Left colon (tissue), 2 donors: Measurements from ENCODE around the gene CROCC2. TPM values are rescaled to one million over a fixed set of nuclear protein-coding genes. Genes with fewer than 3 reads are reported as not detected.
"Not testable (repeated sequence)": the region's sequence is repeated elsewhere in the genome, so short reads cannot be mapped to it uniquely, and the experiment has no call there.

Experiments
- ATAC-seq: fragments of 200-7000 bp; cut with Tn5 transposase; one replicate; pipeline ENCODE4 v1.9.1; 2020; ENCODE audit warnings: mild to moderate bottlenecking, moderate library complexity
- DNase-seq, 2 donors: peaks; one replicate each; pipeline ENCODE4 v3.0.0-alpha.2; 2020
- intact Hi-C, 2 donors: fragments of 100-400 bp; cut with DNase I in 1 of 2; cut with micrococcal nuclease in 1 of 2; formaldehyde crosslinking; loops; one replicate each; pipeline versions ENCODE4 v1.11.2 to v1.14.0; 2022; cut with DNase I, micrococcal nuclease
- total RNA-seq, 2 donors: library from RNA; stranded (reverse); fragmentation: NEBNext Ultra II Directional; extraction: Animal tissue kit (Norgen Biotek cat#: 25700); gene quantifications; one replicate each; pipeline ENCODE4 v1.2.1, GENCODE V29; 2021
- donor health status: DM: no; HTN: no; CAD: no.
- donor health status: DM: yes; HTN: yes; CAD: no.

Gene CROCC2
- total RNA-seq, 2 donors from 2014 or later = 0.06 TPM; not detected in 1

DNA sequence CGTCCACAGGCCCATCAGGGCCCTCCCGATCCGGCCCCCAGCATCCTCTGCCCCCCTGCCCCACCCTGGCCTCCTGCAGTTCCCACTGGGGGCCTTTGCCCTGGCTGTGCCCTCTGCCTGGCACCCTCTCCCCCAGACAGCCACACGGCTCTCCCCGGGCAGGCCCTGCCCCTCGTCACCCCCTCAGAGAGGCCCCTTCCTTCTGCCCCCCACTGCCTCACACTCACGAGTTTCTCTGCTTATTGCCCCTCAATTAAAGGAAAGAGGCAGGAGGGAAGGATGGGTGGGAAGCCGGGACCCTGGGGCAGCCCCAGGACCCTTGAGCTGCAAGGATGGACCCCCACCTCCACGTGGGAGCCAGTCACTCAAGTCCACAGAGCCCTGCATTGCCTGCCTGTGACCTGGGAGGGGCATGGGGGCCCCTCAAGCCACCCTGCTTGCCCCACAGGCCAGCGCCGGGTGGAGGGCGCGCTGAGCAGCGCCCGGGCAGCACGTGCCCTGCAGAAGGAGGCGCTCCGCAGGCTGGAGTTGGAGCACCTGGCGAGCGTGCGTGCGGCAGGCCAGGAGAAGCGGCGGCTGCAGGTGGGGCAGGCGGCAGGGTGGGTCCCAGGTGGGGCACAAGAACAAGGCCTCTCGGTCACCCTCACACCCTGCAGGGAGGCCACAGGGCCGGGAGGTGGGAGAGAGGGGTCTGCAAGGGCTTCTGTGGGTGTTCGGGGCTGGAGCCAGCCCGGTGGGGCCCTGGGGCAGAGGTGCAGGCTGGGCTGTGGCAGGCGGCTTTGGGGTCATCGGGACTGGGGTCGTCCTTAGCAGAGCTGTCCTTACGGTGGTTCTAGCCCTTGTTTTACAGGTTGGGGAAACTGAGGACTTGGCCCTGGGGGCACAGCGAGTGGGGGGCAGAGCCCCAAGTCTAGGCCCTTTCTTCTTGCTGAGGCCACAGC lies 61.8 kb downstream of the CROCC2 start:
- no peak for ATAC-seq
- intact Hi-C loops = no loop called here
- DNase-seq = peak in 1 of 2 donors; percentile 12

DNA sequence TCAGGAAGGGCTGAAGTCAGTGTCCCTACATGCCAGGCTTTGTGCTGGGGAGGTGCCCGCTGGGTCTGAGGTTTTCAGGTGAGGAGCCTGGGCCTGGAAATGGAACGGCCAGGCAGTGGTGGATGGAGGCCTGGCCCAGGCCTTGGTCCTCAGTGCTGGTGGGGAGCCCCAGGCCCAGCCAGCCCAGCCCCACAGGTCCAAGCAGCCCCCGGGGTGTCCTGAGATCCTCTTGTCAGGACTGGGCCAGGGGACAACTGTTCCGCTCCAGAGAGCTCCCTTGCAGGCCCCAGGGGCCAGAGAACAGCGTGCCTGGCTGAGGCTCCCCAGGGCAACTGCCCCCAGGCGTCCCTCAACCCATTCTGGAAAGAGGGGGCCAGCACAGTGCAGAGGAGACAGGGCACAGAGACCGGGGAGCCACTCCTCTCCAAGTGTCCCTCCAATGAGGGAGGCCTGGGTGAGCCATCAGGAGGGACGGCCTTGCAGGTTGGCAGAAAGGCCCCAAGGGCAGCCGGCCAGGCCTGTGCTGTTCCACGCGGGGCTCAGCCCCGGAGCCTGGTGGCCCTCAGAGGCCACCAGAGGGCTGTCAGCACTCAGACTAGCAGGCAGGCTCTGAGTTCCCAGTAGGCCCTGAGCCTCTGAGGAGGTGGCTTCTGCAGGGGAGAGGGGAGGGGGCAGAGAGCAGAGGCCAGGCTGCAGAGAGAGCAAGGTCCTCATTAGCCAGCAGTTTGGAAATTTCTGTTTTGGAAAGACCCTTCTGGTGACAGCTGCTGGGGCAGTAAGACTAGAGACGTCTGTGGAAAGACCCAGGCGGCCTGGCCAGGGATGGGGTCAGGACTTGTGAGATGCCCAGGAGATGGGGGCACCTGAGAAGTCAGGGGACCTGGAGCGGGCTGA lies 62.8 kb downstream of the CROCC2 start:
- DNase-seq = no peak
- intact Hi-C loops = no loop called here
- no peak for ATAC-seq

DNA sequence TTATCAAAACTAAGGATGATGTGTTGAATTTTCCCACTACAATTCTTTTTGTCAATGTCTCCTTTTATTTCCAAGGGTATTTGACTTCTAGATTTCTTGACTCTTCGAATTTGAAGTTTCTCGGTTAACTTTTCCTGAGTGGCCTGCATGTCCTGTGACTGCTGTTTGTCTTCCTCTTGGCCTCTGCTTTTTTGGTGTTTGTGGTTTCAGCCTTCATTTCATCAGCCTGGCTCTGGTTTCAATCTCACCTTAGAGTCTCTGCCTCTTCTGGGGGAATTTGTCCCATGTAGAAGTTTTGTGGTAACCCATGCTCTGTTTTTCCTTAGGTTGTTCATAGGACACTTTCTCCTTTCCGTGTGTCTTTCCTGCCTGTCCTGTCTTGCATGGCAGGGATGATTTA lies 64.0 kb downstream of the CROCC2 start:
- DNase-seq (no peak), ATAC-seq (no peak)
- intact Hi-C loops = no loop called here

DNA sequence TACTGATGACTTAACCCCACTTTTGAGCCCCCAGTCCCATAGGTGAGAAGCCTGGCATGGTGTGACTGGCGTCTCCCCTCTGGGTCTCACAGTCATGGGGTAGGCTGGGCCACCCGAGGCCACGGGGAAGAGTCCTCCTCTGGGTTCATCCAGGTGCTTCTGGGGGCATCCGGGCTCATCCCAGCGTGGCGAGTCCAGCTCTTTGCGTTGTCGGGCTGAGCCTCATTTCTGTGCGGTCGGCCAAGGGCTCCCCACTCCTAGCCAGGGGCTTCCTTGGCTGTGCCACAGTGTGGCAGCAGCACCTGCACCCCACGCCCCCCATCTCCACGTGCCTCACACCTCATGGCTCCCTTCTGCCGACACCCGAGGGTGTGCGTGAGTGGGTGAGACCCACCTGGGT lies 64.7 kb downstream of the CROCC2 start:
- intact Hi-C loops = no loop called here
- no peak for DNase-seq
- ATAC-seq = no peak

DNA sequence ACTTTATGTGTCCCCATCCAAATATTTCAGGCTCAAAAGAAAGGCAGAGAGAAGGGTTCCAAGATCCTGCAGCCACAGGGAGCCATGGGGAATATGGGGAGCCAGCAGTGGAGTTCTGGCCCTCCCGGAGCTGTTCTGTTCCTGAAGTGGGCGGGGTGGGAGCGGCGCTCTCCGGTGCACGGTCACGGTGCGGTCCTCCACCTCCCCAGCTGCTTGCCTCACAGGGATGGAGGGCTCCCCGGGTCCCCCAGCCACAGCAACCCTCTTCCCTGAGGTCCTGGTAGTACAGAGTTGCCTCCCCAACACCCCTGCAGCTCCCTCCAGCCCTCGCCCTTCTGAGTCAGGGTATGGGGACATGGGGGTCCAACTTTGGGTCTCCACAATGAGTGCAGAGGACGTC lies 66.1 kb downstream of the CROCC2 start:
- intact Hi-C loops = no loop called here
- ATAC-seq (no peak), DNase-seq (no peak)

DNA sequence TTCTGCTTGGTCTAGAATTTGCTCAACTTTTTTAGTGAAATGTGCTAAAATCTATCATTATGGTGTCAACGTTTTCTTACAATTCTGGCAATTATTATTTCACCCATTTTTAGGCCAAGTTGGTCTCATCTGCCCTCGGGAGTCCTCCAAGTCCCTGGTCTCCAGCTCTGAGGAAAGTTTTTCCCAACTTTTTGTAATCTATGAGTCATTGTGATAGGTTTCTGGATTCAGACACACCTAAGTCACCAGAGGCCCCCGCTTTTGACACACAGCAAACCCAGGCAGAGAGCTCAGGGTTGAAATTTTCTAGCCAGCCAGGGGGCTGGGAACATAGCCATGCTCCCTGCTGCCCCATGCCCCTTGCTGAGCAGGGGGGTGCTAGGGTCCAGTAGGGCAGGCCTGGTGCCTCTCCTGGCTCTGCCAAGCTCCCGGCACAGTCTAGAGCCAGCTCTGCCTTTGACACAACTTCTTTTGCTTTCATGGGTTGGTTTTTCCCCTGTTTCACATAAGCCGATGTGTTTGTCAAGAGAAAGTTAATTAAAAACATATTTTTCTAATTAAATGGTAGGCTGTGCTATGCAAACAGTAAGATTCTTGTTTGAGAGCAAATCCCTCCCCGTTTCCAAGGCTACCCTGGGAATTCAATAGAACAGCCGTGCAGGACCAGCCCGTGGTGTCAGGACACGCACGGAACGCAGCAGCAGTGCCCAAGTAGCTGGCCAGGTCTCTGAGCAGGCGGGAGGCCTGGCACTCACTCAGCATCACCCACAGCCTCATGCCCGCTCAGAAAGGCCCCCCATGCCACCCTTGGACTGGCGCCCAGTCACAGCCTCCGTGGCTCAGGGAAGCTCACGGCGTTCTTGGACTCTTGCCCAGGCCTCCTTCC lies 66.7 kb downstream of the CROCC2 start:
- intact Hi-C loops = no loop called here
- ATAC-seq = no peak
- DNase-seq = no peak

DNA sequence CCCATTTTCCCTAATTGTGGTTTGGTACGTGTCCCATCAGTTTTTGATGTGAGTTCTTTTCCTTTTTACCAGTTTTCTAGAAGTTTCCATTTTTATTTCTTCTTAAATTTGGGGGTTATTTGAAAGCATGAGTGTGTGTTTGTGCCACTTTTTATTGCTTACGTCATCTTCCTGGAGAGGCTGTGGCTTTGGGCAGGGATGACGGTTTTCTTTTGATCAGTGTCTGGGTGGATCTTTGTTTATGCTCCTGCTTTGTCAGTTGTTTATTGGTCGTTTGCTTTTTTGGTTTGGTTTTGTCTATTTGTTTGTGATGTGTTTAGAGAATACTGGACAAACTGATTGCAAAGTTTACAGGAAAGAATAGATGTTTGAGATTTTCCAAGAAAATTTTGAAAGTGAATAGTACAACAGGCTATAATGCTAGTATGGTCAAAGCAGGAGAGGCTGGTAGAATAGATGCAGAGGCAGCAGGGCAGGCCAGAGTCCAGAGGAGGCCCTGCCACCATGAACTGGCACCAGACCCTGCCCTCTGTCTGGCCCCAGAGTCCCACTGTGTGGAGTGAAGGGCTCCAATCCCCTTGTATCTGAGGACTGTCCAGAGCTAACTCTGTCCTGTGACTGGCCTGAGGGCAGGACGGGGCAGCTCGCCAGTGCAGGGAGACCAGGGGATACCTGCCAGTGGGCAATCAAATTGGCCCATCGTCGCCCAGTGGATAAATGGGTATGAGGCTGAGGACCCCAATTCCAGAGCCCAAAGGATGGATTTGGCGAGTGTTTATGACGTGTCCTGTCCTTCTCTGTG lies 68.8 kb downstream of the CROCC2 start:
- ATAC-seq (no peak), DNase-seq (no peak)
- intact Hi-C loops = no loop called here

DNA sequence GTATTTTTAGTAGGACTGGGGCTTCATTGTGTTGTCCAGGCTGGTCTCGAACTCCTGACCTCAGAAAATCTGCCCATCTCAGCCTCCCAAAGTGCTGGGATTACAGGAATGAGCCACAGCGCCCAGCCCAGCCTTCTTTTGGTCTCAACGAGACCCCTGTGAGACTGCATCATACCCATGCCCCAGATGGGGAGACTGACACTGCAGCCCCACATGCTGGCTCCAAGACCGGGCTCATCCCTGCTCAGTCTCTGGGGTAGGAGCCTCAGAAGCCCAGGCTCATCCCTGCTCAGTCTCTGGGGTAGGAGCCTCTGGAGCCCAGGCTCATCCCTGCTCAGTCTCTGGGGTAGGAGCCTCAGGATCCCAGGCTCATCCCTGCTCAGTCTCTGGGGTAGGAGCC lies 69.8 kb downstream of the CROCC2 start:
- intact Hi-C loops, ATAC-seq, DNase-seq: not testable (repeated sequence)

DNA sequence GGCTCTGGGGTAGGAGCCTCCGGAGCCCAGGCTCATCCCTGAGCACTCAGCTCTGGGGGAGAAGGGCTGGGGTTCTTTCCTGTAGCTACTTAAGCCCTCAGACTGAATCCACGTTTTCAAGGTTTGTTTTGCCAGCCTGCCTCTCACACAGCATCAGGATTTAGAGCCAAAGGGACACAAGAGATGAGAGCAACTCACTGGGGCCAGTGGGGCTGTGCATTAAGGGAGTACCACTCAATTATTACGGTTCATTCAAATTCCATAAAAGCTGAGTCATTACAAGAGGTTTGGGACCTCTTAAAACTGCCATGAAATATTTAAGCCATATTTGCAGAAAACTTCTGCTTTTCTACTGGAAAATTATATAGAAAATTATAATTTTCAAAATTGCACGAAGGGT lies 75.1 kb downstream of the CROCC2 start:
- ATAC-seq (no peak), DNase-seq (no peak)
- intact Hi-C loops = no loop called here

DNA sequence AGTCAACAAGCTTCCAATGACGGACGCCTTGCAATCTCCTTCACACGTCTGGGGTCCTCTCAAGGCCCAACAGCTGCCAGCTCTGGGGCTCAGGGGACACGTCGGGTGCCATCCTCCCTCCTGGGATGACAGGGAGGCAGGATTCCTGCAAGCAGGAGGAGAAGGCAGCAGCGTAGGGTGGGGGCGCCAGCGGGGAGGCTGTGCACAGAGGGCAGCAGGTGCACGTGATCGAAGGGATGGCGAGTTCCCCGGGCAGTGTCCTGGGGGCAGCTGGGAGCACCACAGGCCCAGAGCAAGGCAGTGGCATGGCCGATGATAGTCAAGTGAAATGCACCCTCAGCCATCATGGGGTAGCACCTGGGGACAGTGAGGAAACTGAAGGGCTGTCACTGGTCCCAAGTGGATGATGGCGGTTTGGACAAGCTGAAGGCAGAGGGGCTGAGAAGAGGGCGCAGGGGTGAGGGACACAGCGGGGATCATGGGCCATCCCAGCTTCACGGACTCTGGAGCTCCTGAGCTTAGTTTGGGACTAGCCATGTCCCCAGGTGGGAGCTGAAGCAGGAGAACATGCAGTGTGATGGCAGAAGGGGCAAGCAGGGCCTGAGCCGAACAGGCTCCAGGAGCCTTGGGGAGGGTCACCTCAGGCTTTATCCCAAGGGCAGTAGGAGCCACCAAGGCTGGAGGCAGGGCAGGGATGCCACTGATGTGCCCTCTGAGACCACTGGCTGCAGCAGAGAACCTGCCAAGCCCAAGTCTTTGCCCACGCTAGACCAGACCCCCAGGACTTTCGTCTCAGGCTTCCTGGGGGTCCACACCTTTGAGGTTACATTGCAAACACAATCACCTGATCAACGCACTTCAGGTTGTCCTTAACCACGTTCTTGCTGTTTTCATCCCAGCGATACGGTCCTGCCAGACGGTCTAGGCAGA lies 76.0 kb downstream of the CROCC2 start:
- intact Hi-C loops = no loop called here
- DNase-seq = no peak
- ATAC-seq = no peak

DNA sequence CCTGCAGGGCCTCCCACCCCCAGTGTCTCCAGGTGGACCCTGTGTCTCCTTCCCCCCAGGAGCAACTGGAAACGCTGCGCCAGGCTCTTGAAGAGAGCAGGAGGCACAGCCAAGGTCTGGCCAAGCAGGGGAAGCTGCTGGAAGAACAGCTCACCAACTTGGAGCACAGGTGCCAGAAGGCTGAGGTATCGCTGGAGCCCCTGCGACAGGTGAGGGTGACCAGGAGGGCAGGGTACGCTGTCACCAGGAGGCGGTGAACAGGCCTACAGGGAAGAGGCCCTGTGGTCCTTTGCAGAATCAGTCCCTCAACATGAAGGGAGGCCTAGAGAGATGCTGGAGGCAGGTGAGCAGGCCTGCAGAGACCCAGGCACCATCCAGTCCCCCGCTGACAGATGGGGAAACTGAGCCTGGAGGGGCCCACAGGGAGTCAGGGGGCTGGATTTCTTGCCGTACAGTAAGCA lies 76.7 kb downstream of the CROCC2 start:
- intact Hi-C loops = no loop called here
- DNase-seq (peak in 1 of 2 donors; percentile 16), ATAC-seq (no peak)

DNA sequence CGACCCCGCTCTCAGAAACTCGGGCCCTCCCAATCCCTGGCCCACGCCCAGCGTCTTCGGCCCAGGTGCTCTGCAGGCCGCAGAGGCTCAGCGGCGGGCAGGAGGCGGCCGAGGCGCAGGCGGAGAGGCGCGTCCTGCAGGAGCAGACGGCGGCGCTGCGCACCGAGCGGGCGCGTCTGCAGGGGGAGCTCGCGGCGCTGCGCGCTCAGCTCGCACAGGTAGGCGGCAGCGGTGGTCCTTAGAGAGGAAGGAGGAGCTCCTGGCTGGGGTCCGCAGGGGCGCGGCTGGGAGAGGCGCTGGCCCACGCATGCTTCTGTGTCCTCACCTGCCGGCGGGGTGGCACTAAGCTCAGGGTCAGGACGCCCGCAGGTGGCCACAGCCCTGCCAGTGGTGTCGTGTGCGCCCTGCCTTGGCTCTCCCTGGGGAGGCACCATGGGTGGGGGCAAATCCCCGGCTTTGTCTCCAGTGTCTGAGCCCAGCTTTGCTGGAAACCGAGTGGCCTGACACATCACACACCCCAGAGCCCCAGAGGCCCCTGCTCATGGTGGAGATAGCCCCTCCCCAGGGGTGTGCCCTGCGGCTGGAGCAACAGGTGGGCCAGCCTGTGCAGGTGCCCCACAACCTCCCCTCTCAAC lies 77.3 kb downstream of the CROCC2 start:
- peak; percentile 80 for ATAC-seq
- DNase-seq = peak; percentile 28 to 56
- intact Hi-C loops = no loop called here

DNA sequence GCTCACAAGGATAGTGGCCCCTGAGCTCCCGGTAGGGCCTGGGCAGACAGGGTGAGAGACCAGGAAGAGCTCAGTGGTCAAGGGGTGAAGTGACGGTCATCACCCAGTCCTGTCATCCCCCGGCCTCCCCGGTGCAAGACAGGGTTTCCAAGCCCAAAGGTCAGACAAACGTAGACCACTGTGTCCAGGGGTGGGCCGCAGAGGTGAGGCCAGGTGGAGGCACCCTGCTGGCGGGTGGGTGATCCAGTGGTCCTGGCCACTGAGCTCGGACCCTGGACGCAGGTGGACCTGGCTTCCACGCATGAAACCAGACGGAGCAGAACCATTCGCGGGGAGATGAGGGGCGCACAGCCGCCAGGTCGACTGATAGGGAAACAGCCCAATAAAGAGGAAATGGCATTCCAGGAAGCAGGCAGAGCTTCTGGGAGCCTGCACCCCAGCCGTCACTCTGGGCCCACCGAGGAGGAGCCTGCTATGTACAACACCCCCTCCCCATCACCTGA lies 77.9 kb downstream of the CROCC2 start:
- intact Hi-C loops = no loop called here
- DNase-seq (peak; percentile 7 to 18), ATAC-seq (peak; percentile 10)

DNA sequence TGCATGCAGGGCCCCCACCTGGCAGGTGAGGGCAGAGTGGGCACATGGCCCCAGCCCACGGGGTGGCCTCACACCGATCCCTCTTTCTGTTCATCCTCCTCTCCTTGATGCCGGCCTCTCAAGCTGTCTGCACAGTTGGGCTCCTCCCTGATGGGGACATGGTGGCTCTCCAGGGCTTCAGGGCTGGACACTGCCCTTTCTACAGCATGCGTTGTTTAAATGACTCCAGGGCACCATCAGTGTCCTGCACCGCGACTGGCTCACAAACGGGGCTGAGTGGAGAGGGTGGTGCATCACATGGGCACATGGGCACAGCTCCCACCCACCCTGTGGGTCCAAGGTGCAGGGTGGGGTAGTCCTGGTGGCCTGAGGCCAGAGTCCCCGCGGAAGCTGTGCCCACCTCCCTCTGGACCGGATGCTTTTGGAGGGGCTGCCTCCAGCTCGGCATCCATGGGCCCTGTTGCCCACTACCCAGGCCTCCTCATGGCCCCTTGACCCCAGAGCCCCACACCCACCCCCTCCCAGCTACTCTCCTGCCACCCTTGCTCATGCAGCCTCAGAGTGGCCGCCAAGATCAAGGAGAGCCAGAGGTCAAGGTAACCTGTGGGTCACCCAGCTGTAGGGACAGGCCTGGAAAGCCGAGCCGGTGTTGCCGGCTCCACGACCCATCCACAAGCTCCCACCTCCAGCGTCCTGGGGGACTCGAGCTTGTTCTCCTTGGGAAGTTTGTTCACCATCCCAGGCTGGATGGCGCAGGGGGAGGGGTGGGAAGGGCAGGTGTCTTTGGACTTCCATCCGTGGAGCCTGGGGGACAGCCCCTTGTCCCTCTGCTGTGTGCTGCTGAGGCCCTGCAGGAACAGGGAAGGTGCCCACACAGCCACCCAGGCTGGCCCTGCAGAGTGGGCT lies 80.0 kb downstream of the CROCC2 start:
- intact Hi-C loops = no loop called here
- ATAC-seq (no peak), DNase-seq (peak; percentile 16 to 31)

DNA sequence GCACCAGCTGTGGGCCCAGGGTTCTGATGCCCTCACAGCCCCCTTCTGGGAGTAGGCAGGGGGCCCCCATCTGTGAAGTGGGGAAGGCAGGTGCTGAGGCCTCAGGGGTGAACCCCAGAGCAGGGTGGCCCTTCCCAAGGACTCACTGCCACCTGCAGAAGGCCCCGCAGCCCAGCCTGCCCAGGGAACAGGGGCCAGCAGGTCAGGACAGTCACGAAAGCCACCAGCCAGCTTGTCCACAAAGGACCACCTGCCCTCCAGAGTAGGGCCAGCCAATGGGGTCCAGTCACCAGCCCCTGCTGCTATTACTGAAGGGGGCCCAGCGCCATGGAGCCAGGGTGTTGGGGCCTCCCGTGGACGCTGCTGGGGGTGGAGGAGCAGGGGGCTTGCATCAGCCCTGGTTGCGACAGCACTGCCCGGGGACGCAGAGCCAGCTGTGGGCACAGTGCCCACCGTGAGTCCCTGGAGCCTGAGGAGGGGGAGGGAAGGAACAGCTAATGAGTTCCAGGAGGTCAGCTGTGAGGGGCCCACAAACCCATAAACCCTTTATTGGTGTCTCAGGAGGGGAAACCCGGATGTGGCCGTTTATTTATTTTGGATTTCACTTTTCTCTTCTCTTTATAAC lies 80.8 kb downstream of the CROCC2 start:
- ATAC-seq = peak; percentile 44
- DNase-seq = peak; percentile 39 to 53

More for the DNA sequence above, 80.8 kb downstream of the CROCC2 start:
- intact Hi-C loops = no loop called here
